PC-3 (cell line): ENCODE results near the gene FIP1L1. TPM values are rescaled to one million over a fixed set of nuclear protein-coding genes. Genes with fewer than 3 reads are reported as not detected.
"Not testable (repeated sequence)": the region's sequence is repeated elsewhere in the genome, so short reads cannot be mapped to it uniquely, and the experiment has no call there.

Experiments used
- ATAC-seq: fragments of 200-7000 bp; cut with Tn5 transposase; 2 replicates; pipeline ENCODE4 v1.9.1; 2020; ENCODE audit warnings: mild to moderate bottlenecking, moderate library complexity
- BruUV-seq: library from RNA; stranded (reverse); fragments of 400-500 nt; replicated peaks from 2 replicates; lab custom pipeline; 2021; lab: Mats Ljungman, UMichigan
- CTCF ChIA-PET: fragments of 300-600 bp; sonication (Branson Sonifier 250); formaldehyde crosslinking; loops from one replicate; lab custom pipeline; 2022; ENCODE audit warnings: antibody characterized with exemption; lab: Charles Lee
- POLR2A ChIA-PET: fragments of 300-600 bp; sonication (Branson Sonifier 250); formaldehyde crosslinking; loops from one replicate; lab custom pipeline; 2022; ENCODE audit warnings: antibody characterized with exemption; ENCODE audit not compliant: unreplicated experiment; lab: Charles Lee
- DNase-seq: peaks from one replicate; pipeline ENCODE4 v3.0.0-alpha.2; 2015
- H2AFZ ChIP-seq: fragments of 300-600 bp; sonication (generic); 2 replicates; pipeline ENCODE4 v1.6.0; 2016; ENCODE audit warnings: antibody characterized with exemption, low read length
- H3F3A ChIP-seq: fragments of 300-600 bp; sonication (generic); one replicate; pipeline ENCODE4 v1.6.0; 2017; ENCODE audit warnings: antibody characterized with exemption, low read length, control low read depth, mild to moderate bottlenecking; ENCODE audit not compliant: unreplicated experiment
- H3K27ac ChIP-seq: fragments of 300-600 bp; sonication (generic); 2 replicates; pipeline ENCODE4 v1.5.1; 2016; ENCODE audit warnings: mild to moderate bottlenecking, low read length
- H3K27me3 ChIP-seq: fragments of 300-600 bp; sonication (generic); 2 replicates; pipeline ENCODE4 v1.6.1; 2016; ENCODE audit warnings: low read length, mixed read lengths
- H3K36me3 ChIP-seq: fragments of 300-600 bp; sonication (generic); 2 replicates; pipeline ENCODE4 v1.6.1; 2016; ENCODE audit warnings: low read depth, mixed run types, low read length, mixed read lengths
- H3K4me1 ChIP-seq: fragments of 300-600 bp; sonication (generic); 2 replicates; pipeline ENCODE4 v1.5.1; 2016; ENCODE audit warnings: low read length; ENCODE audit not compliant: insufficient read depth
- H3K4me2 ChIP-seq: fragments of 300-600 bp; sonication (generic); 2 replicates; pipeline ENCODE4 v1.6.0; 2016; ENCODE audit warnings: low read length
- H3K4me3 ChIP-seq: fragments of 300-600 bp; sonication (generic); 2 replicates; pipeline ENCODE4 v1.5.1; 2016; ENCODE audit warnings: mild to moderate bottlenecking, low read length, mixed read lengths
- H3K79me2 ChIP-seq: fragments of 300-600 bp; sonication (generic); 2 replicates; pipeline ENCODE4 v1.6.1; 2017; ENCODE audit warnings: low read length, mixed read lengths
- H3K9ac ChIP-seq: fragments of 300-600 bp; sonication (generic); 2 replicates; pipeline ENCODE4 v1.6.0; 2016; ENCODE audit warnings: mild to moderate bottlenecking, low read length
- H3K9me2 ChIP-seq: fragments of 300-600 bp; sonication (generic); replicated peaks from 2 replicates; pipeline ENCODE4 v1.6.1; 2016; ENCODE audit warnings: mixed run types, low read length, mixed read lengths
- H3K9me3 ChIP-seq: fragments of 300-600 bp; sonication (generic); 2 replicates; pipeline ENCODE4 v1.6.1; 2016; ENCODE audit warnings: low read length, mixed read lengths
- H4K20me1 ChIP-seq: fragments of 300-600 bp; sonication (generic); 2 replicates; pipeline ENCODE4 v1.6.1; 2016; ENCODE audit warnings: low read length, mixed read lengths
- CTCF ChIP-seq: fragments of 300-600 bp; sonication (generic); conservative IDR thresholded peaks from 2 replicates; pipeline ENCODE4 v1.5.1; 2017; ENCODE audit warnings: antibody characterized with exemption, low read depth, mild to moderate bottlenecking, low read length
- EZH2 ChIP-seq: fragments of 300-600 bp; sonication (generic); IDR thresholded peaks from one replicate; pipeline ENCODE4 v1.6.1; 2017; ENCODE audit warnings: antibody characterized with exemption, mild to moderate bottlenecking, low read length; ENCODE audit not compliant: unreplicated experiment
- EZH2phosphoT487 ChIP-seq: fragments of 300-600 bp; sonication (generic); IDR thresholded peaks from 2 replicates; pipeline ENCODE4 v1.6.1; 2018; ENCODE audit warnings: mild to moderate bottlenecking, antibody characterized with exemption, low read length, borderline replicate concordance
- intact Hi-C: fragments of 100-400 bp; cut with micrococcal nuclease; formaldehyde crosslinking; loops from 2 replicates; pipeline ENCODE4 v1.9.0; 2023
- total RNA-seq: library from RNA; depleted of rRNA; stranded (reverse); fragments of >200 nt; gene quantifications from 2 replicates; pipeline ENCODE4 v1.2.3, GENCODE V29; 2014

Gene FIP1L1
- total RNA-seq, 1 experiment from 2014 or later = 76.1 TPM

GRCh38 chr4:53378171-53378482, 686 bp downstream of the FIP1L1 start:
- peak overlapping the region; percentile 87 for H3K4me3 ChIP-seq
- H3K9ac ChIP-seq = peak overlapping the region; percentile 96
- H3K9me2 ChIP-seq = no peaks in the 10 kb centered on the region
- ATAC-seq (no peak), DNase-seq (no peak)
- CTCF ChIA-PET = no interaction called here
- intact Hi-C loops = loop anchor here (5.0 kb wide), 2 partner anchors 79 to 181 kb away; no protein-coding TSS in a partner anchor
- peak overlapping the region; percentile 92 for H2AFZ ChIP-seq
- BruUV-seq = no TSS peak
- H3F3A ChIP-seq = no peaks in the 10 kb centered on the region
- peaks cover 10% of the 10 kb centered on the region for H3K36me3 ChIP-seq
- H4K20me1 ChIP-seq = peaks cover 26% of the 10 kb centered on the region
- no peaks in the 10 kb centered on the region for H3K27me3 ChIP-seq
- peak overlapping the region; percentile 90 for H3K4me2 ChIP-seq
- H3K4me1 ChIP-seq = peaks cover 25% of the 10 kb centered on the region
- no peaks in the 10 kb centered on the region for H3K9me3 ChIP-seq
- POLR2A ChIA-PET = interaction anchor here (0.6 kb wide), 1 partner anchor 61 kb away, joined by 3 read pairs; no protein-coding TSS in a partner anchor
- TF ChIP-seq CTCF (no peak), EZH2phosphoT487 (no peak), EZH2 (no peak)
- no peak overlapping the region for H3K27ac ChIP-seq
- H3K79me2 ChIP-seq = peaks cover 54% of the 10 kb centered on the region

- Histone ChIP-seq H3K79me2 (peaks cover 54% of the 10 kb centered on the region), H4K20me1 (peaks cover 26% of the 10 kb centered on the region), H3K4me1 (peaks cover 25% of the 10 kb centered on the region), H3F3A (no peaks in the 10 kb centered on the region), H3K27me3 (no peaks in the 10 kb centered on the region), H3K27ac (no peak overlapping the region), H3K4me3 (peak overlapping the region; percentile 87; the same call in 1 of the 2 replicates), H3K4me2 (peak overlapping the region; percentile 90), H2AFZ (no peak overlapping the region), H3K9ac (no peak overlapping the region), H3K9me3 (no peaks in the 10 kb centered on the region), H3K36me3 (peaks cover 28% of the 10 kb centered on the region), H3K9me2 (no peaks in the 10 kb centered on the region)
- TF ChIP-seq EZH2phosphoT487 = no peak
- TF ChIP-seq CTCF = no peak
- TF ChIP-seq EZH2 = no peak
- POLR2A ChIA-PET = no interaction called here
- BruUV-seq = no TSS peak
- CTCF ChIA-PET = no interaction called here
- ATAC-seq (no peak), DNase-seq (peak; percentile 29)
- intact Hi-C loops = no loop called here
Measured at GRCh38 chr4:53380221-53380620, 2.8 kb downstream of the FIP1L1 start.

- H3K9ac ChIP-seq, H2AFZ ChIP-seq, H3K9me2 ChIP-seq, POLR2A ChIA-PET, H3K9me3 ChIP-seq, H3K4me2 ChIP-seq, intact Hi-C loops, H3K4me1 ChIP-seq, H3K27ac ChIP-seq, H3K36me3 ChIP-seq, BruUV-seq, H3F3A ChIP-seq, CTCF ChIA-PET, DNase-seq, H3K4me3 ChIP-seq, H3K27me3 ChIP-seq, ATAC-seq: not testable (repeated sequence)
- Histone ChIP-seq H4K20me1 (peaks cover 17% of the 10 kb centered on the region; the same call in 1 of the 2 replicates), H3K79me2 (peaks cover 41% of the 10 kb centered on the region)
Measured at GRCh38 chr4:53409479-53409878, 32.0 kb downstream of the FIP1L1 start.
